H9 (cell line): ENCODE data around the gene MYLK. TPM values are rescaled to one million over a fixed set of nuclear protein-coding genes. Genes with fewer than 3 reads are reported as not detected.
A peak's percentile ranks its signal among the peaks of the same experiment; 100 is the strongest.

Experiments
- DNase-seq: peaks from one replicate; pipeline ENCODE4 v3.0.0-alpha.2; 2017
- H2AFZ ChIP-seq: one replicate; pipeline ENCODE4 v1.6.1; 2013; ENCODE audit warnings: mild to moderate bottlenecking, low read length, control low read depth, moderate library complexity
- H2AK5ac ChIP-seq: 2 replicates; pipeline ENCODE4 v1.6.1; 2013; ENCODE audit warnings: low read length, control low read depth, mixed read lengths; ENCODE audit not compliant: insufficient read length
- H2BK120ac ChIP-seq: one replicate; pipeline ENCODE4 v1.6.1; 2013; ENCODE audit warnings: low read depth, mild to moderate bottlenecking, low read length, control low read depth, inconsistent platforms; ENCODE audit not compliant: poor library complexity, severe bottlenecking
- H2BK12ac ChIP-seq: 2 replicates; pipeline ENCODE4 v1.6.1; 2013; ENCODE audit warnings: low read length, control low read depth, mixed read lengths, low read depth; ENCODE audit not compliant: insufficient read length
- H2BK15ac ChIP-seq: 2 replicates; pipeline ENCODE4 v1.6.1; 2013; ENCODE audit warnings: low read depth, low read length, control low read depth
- H2BK20ac ChIP-seq: one replicate; pipeline ENCODE4 v1.6.1; 2013; ENCODE audit warnings: low read depth, mild to moderate bottlenecking, low read length, control low read depth, inconsistent platforms; ENCODE audit not compliant: poor library complexity, severe bottlenecking
- H2BK5ac ChIP-seq: 2 replicates; pipeline ENCODE4 v1.6.1; 2013; ENCODE audit warnings: low read length, control low read depth, mixed read lengths; ENCODE audit not compliant: insufficient read length
- H3K14ac ChIP-seq: 2 replicates; pipeline ENCODE4 v1.6.1; 2013; ENCODE audit warnings: low read length, control low read depth; ENCODE audit not compliant: insufficient read depth
- H3K18ac ChIP-seq: 2 replicates; pipeline ENCODE4 v1.6.1; 2013; ENCODE audit warnings: low read depth, mild to moderate bottlenecking, mixed read lengths, low read length, control low read depth; ENCODE audit not compliant: insufficient read length
- H3K23ac ChIP-seq: 2 replicates; pipeline ENCODE4 v1.6.1; 2013; ENCODE audit warnings: low read length, control low read depth, mixed read lengths, low read depth; ENCODE audit not compliant: insufficient read length
- H3K23me2 ChIP-seq: 2 replicates; pipeline ENCODE4 v1.6.1; 2013; ENCODE audit warnings: low read depth, mild to moderate bottlenecking, mixed read lengths, low read length, control low read depth; ENCODE audit not compliant: insufficient read length, poor library complexity, severe bottlenecking
- H3K27ac ChIP-seq: 2 replicates; pipeline ENCODE4 v1.5.1; 2013; ENCODE audit warnings: low read length, control low read depth, mixed read lengths, low read depth; ENCODE audit not compliant: insufficient read length
- H3K27me3 ChIP-seq: 2 replicates; pipeline ENCODE4 v1.6.1; 2013; ENCODE audit warnings: low read length, control low read depth, inconsistent platforms; ENCODE audit not compliant: insufficient read depth
- H3K4ac ChIP-seq: 2 replicates; pipeline ENCODE4 v1.6.1; 2013; ENCODE audit warnings: low read depth, mild to moderate bottlenecking, control low read depth, inconsistent platforms, low read length, moderate library complexity
- H3K4me1 ChIP-seq: 2 replicates; pipeline ENCODE4 v1.6.1; 2013; ENCODE audit warnings: low read length, control low read depth, inconsistent platforms; ENCODE audit not compliant: insufficient read depth
- H3K4me2 ChIP-seq: 2 replicates; pipeline ENCODE4 v1.6.1; 2013; ENCODE audit warnings: low read length, control low read depth, mixed read lengths; ENCODE audit not compliant: insufficient read length, insufficient read depth
- H3K56ac ChIP-seq: 2 replicates; pipeline ENCODE4 v1.6.1; 2013; ENCODE audit warnings: low read depth, mild to moderate bottlenecking, mixed read lengths, low read length, control low read depth; ENCODE audit not compliant: insufficient read length
- H3K79me1 ChIP-seq: 2 replicates; pipeline ENCODE4 v1.6.1; 2013; ENCODE audit warnings: low read depth, mild to moderate bottlenecking, moderate library complexity, low read length, control low read depth, inconsistent platforms; ENCODE audit not compliant: insufficient read depth, poor library complexity, severe bottlenecking
- H3K79me2 ChIP-seq: 2 replicates; pipeline ENCODE4 v1.6.1; 2013; ENCODE audit warnings: low read length, control low read depth, inconsistent platforms; ENCODE audit not compliant: insufficient read depth
- H3K9ac ChIP-seq: 2 replicates; pipeline ENCODE4 v1.6.1; 2013; ENCODE audit warnings: low read length, control low read depth, mixed read lengths; ENCODE audit not compliant: insufficient read length; ENCODE audit errors: extremely low read depth
- H3K9me3 ChIP-seq: one replicate; pipeline ENCODE4 v1.6.1; 2013; ENCODE audit warnings: low read depth, low read length, inconsistent platforms; ENCODE audit not compliant: control insufficient read depth
- H3T11ph ChIP-seq: one replicate; pipeline ENCODE4 v1.6.1; 2013; ENCODE audit warnings: mild to moderate bottlenecking, low read length, control low read depth, inconsistent platforms
- H4K20me1 ChIP-seq: one replicate; pipeline ENCODE4 v1.6.1; 2013; ENCODE audit not compliant: control insufficient read depth, insufficient read length, insufficient read depth
- H4K5ac ChIP-seq: 2 replicates; pipeline ENCODE4 v1.6.1; 2013; ENCODE audit warnings: low read depth, mild to moderate bottlenecking, mixed read lengths, low read length, control low read depth; ENCODE audit not compliant: insufficient read length
- H4K8ac ChIP-seq: replicated peaks from 2 replicates; pipeline ENCODE4 v1.6.1; 2013; ENCODE audit warnings: low read length, control low read depth, mixed read lengths, low read depth; ENCODE audit not compliant: insufficient read length
- H4K91ac ChIP-seq: 2 replicates; pipeline ENCODE4 v1.6.1; 2013; ENCODE audit warnings: low read depth, mild to moderate bottlenecking, moderate library complexity, mixed read lengths, low read length, control low read depth; ENCODE audit not compliant: insufficient read length
- H3K27ac Mint-ChIP-seq, 3 experiments: 2 replicates in 2 of 3; 3 replicates in 1 of 3; pipeline ENCODE4 v1.8.0; 2020 to 2021; ENCODE audit warnings: mixed read lengths in 3 of 3, mild to moderate bottlenecking in 1 of 3, moderate library complexity in 1 of 3
- H3K27me3 Mint-ChIP-seq: 2 replicates; pipeline ENCODE4 v1.8.0; 2021; ENCODE audit warnings: low read depth, mild to moderate bottlenecking, moderate library complexity, mixed read lengths
- H3K36me3 Mint-ChIP-seq, 3 experiments: 2 replicates in 2 of 3; 3 replicates in 1 of 3; pipeline ENCODE4 v1.8.0; 2020 to 2021; ENCODE audit warnings: low read depth in 3 of 3, mixed read lengths in 3 of 3; ENCODE audit not compliant: insufficient read depth in 1 of 3
- H3K4me1 Mint-ChIP-seq, 2 experiments: 2 replicates each; pipeline ENCODE4 v1.8.0; 2020; ENCODE audit warnings: mixed read lengths in 2 of 2
- H3K4me3 Mint-ChIP-seq, 2 experiments: 2 replicates in 1 of 2; 3 replicates in 1 of 2; pipeline ENCODE4 v1.8.0; 2020 to 2021; ENCODE audit warnings: mild to moderate bottlenecking in 2 of 2, mixed read lengths in 2 of 2, moderate library complexity in 1 of 2
- H3K9me3 Mint-ChIP-seq, 2 experiments: 2 replicates in 1 of 2; 3 replicates in 1 of 2; pipeline ENCODE4 v1.8.0; 2020; ENCODE audit warnings: mild to moderate bottlenecking in 2 of 2, mixed read lengths in 2 of 2, moderate library complexity in 1 of 2
- CTCF ChIP-seq: fragments of 200-600 bp; sonication (generic); conservative IDR thresholded peaks from 3 replicates; pipeline ENCODE4 v1.8.0; 2021; ENCODE audit warnings: antibody characterized with exemption, mild to moderate bottlenecking
- WGBS: extraction: QIAGEN DNeasy Blood & Tissue Kit; methylation state at CpG from one replicate; pipeline ENCODE4 v1.1.7; 2013; ENCODE audit warnings: missing lambda C conversion rate, low lambda C conversion rate, mixed read lengths; ENCODE audit not compliant: insufficient read length; ENCODE audit errors: extremely low coverage; 5-methylcytosine and 5-hydroxymethylcytosine counted together
- total RNA-seq: library from RNA; stranded (reverse); gene quantifications from 2 replicates; pipeline ENCODE4 v1.2.1, GENCODE V29; 2021

The MYLK gene
- total RNA-seq, 1 experiment from 2014 or later: 10.1 TPM

GRCh38 chr3:123623346-123623880 is 260.7 kb downstream of the MYLK start:
- no peaks in the 10 kb centered on the region for H3K23me2 ChIP-seq
- H3K56ac ChIP-seq: no peak overlapping the region
- no peaks in the 10 kb centered on the region; a peak in 2 of 7 replicates for H3K36me3 Mint-ChIP-seq
- H3K4me3 Mint-ChIP-seq: no peak overlapping the region
- H3K79me2 ChIP-seq: no peaks in the 10 kb centered on the region
- no peak overlapping the region for H3K27ac ChIP-seq
- H3K4me1 Mint-ChIP-seq: peaks cover 12 to 13% of the 10 kb centered on the region in 2 experiments
- H2BK15ac ChIP-seq: no peak overlapping the region
- no peaks in the 10 kb centered on the region for H4K20me1 ChIP-seq
- H3K9ac ChIP-seq: no peak overlapping the region
- H3K14ac ChIP-seq: no peak overlapping the region
- no peaks in the 10 kb centered on the region for H3K9me3 ChIP-seq
- H3K79me1 ChIP-seq: no peaks in the 10 kb centered on the region
- peaks cover 7% of the 10 kb centered on the region for H3K4me1 ChIP-seq
- H3K27me3 Mint-ChIP-seq: no peaks in the 10 kb centered on the region; the same call in 1 of the 2 replicates
- H3K9me3 Mint-ChIP-seq: no peaks in the 10 kb centered on the region
- H3K4ac ChIP-seq: no peak overlapping the region
- peak overlapping the region; percentile 73 to 87 (median 76); a peak in 3 of 7 replicates for H3K27ac Mint-ChIP-seq
- no peak for DNase-seq
- no peak overlapping the region for H3K4me2 ChIP-seq
- no peak overlapping the region for H3T11ph ChIP-seq
- no peaks in the 10 kb centered on the region for H3K27me3 ChIP-seq
- H4K8ac ChIP-seq: no peak overlapping the region
- H3K18ac ChIP-seq: no peak overlapping the region
- no peak overlapping the region for H2AFZ ChIP-seq
- WGBS: no CpG with 5 or more reads among the region's 5 CpGs
- TF ChIP-seq CTCF: no peak
- H3K23ac ChIP-seq: no peak overlapping the region
- H2BK120ac ChIP-seq: no peak overlapping the region
- H4K91ac ChIP-seq: no peak overlapping the region
- no peak overlapping the region for H2AK5ac ChIP-seq
- H2BK20ac ChIP-seq: no peak overlapping the region
- no peak overlapping the region for H2BK12ac ChIP-seq
- no peak overlapping the region for H4K5ac ChIP-seq
- no peak overlapping the region for H2BK5ac ChIP-seq
